Body of pancreas (tissue), 4 donors: ENCODE measurements around the gene FOXO1. TPM values are rescaled to one million over a fixed set of nuclear protein-coding genes. Genes with fewer than 3 reads are reported as not detected.

Source experiments
- ATAC-seq: fragments of 150-250 bp; one replicate; pipeline ENCODE4 v1.9.1; 2016
- DNase-seq, 4 donors: peaks; one replicate each; pipeline ENCODE4 v3.0.0-alpha.2; 2019
- H3K27ac ChIP-seq, 4 donors: fragments of 200-600 bp; sonication (generic); 1 replicate in 3 of 4; 2 replicates in 1 of 4; pipeline versions ENCODE4 v1.5.1 to v1.6.1; 2016 to 2019; ENCODE audit warnings: mild to moderate bottlenecking in 1 of 4, mixed read lengths in 1 of 4, moderate library complexity in 1 of 4
- H3K27me3 ChIP-seq, 2 donors: fragments of 200-600 bp; sonication (generic); one replicate each; pipeline ENCODE4 v1.6.0; 2016; ENCODE audit warnings: mild to moderate bottlenecking in 1 of 2
- H3K36me3 ChIP-seq, 2 donors: fragments of 200-600 bp; sonication (generic); replicated peaks in 1 of 2; 2 replicates each; pipeline ENCODE4 v1.5.1; 2016; ENCODE audit warnings: low read depth in 2 of 2; ENCODE audit not compliant: insufficient read depth in 1 of 2
- H3K4me1 ChIP-seq: fragments of 200-600 bp; sonication (generic); one replicate; pipeline ENCODE4 v1.6.0; 2016
- H3K4me3 ChIP-seq, 2 donors: fragments of 200-600 bp; sonication (generic); 1 replicate in 1 of 2; 2 replicates in 1 of 2; pipeline ENCODE4 v1.5.1; 2016 to 2019
- H3K9me3 ChIP-seq, 3 donors: fragments of 200-600 bp; sonication (generic); 1 replicate in 2 of 3; 2 replicates in 1 of 3; pipeline ENCODE4 v1.5.1; 2016
- CTCF ChIP-seq, 7 experiments: fragments of 450-650 bp in 4 of 7; fragments of 200-600 bp in 3 of 7; sonication (generic) in 3 of 7; IDR thresholded peaks; one replicate each; pipeline ENCODE4 v1.5.1; 2016 to 2019; ENCODE audit warnings: antibody characterized with exemption in 7 of 7
- POLR2A ChIP-seq, 3 donors: fragments of 450-650 bp; IDR thresholded peaks; one replicate each; pipeline ENCODE4 v1.6.1; 2016; ENCODE audit warnings: antibody characterized with exemption in 3 of 3, mild to moderate bottlenecking in 2 of 3
- WGBS, 2 donors: methylation state at CpG; one replicate each; pipeline ENCODE4 v1.1.5; 2017; 5-methylcytosine and 5-hydroxymethylcytosine counted together
- intact Hi-C: fragments of 100-400 bp; cut with DNase I; formaldehyde crosslinking; loops from one replicate; pipeline ENCODE4 v1.15.1; 2023
- total RNA-seq, 2 donors: library from RNA; depleted of rRNA; stranded (reverse); fragments of >200 nt; gene quantifications; one replicate each; pipeline ENCODE4 v1.1.0, GENCODE V29; 2016

Gene FOXO1
- total RNA-seq, 2 donors from 2014 or later: 24.1 to 51.1 TPM

GRCh38 chr13:40680659-40681323 is 14.3 kb upstream of the FOXO1 start:
- H3K27ac ChIP-seq: no peak overlapping the region
- ATAC-seq (no peak), DNase-seq (no peak)
- H3K27me3 ChIP-seq: no peaks in the 10 kb centered on the region
- TF ChIP-seq CTCF (IDR thresholded peaks at IDR 0.05): no peak
- no peak for TF ChIP-seq POLR2A (IDR thresholded peaks at IDR 0.05)
- peaks cover 6% of the 10 kb centered on the region for H3K4me1 ChIP-seq
- intact Hi-C loops: loop anchor here (10.0 kb wide), 2 partner anchors 606 to 736 kb away; no protein-coding TSS in a partner anchor
- no peak overlapping the region for H3K4me3 ChIP-seq
- no peaks in the 10 kb centered on the region for H3K9me3 ChIP-seq
- WGBS, 2 donors: 87% methylated on average over 7 of the region's 7 CpGs
- no peaks in the 10 kb centered on the region for H3K36me3 ChIP-seq

DNA sequence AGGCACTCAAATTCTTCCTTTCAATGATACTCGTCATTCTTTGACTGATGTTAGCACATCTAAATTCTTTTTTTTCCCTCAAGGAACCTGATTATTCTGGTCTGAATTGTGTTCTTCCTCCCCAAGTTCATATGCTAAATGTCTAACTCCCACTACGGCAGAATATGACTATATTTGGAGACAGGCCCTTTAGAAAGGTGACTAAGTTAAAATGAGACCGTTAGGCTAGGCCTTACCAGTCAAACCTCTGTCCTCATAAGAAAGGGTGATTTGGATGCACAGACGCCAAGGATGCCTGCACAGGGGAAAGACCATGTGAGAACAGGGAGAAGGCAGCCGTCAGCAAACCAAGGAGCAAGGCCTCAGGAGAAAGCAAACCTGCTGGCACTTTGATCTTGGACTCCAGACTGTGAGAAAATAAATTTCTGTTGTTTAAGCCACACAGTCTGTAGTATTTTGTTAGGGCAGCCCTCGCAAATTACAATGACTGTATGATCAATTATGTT is 13.1 kb upstream of the FOXO1 start:
- Histone ChIP-seq H3K27me3 (no peaks in the 10 kb centered on the region), H3K4me1 (peaks cover 6% of the 10 kb centered on the region), H3K27ac (no peak overlapping the region), H3K36me3 (no peaks in the 10 kb centered on the region), H3K4me3 (no peak overlapping the region), H3K9me3 (no peaks in the 10 kb centered on the region)
- DNase-seq (no peak), ATAC-seq (no peak)
- 93 to 95% methylated on average over 6 of the region's 6 CpGs for WGBS, 2 donors
- no peak for TF ChIP-seq POLR2A (IDR thresholded peaks at IDR 0.05)
- no peak for TF ChIP-seq CTCF (IDR thresholded peaks at IDR 0.05)
- intact Hi-C loops: no loop called here

GRCh38 chr13:40677064-40677463 is 10.6 kb upstream of the FOXO1 start:
- TF ChIP-seq POLR2A (IDR thresholded peaks at IDR 0.05): no peak
- no peak for TF ChIP-seq CTCF (IDR thresholded peaks at IDR 0.05)
- no peaks in the 10 kb centered on the region for H3K9me3 ChIP-seq
- WGBS, 2 donors: 35 to 39% methylated on average over 4 of the region's 4 CpGs
- ATAC-seq: no peak
- DNase-seq: no peak
- intact Hi-C loops: no loop called here
- no peaks in the 10 kb centered on the region for H3K36me3 ChIP-seq
- H3K27ac ChIP-seq: no peak overlapping the region
- H3K4me3 ChIP-seq: no peak overlapping the region
- peaks cover 13% of the 10 kb centered on the region for H3K4me1 ChIP-seq
- H3K27me3 ChIP-seq: no peaks in the 10 kb centered on the region

DNA sequence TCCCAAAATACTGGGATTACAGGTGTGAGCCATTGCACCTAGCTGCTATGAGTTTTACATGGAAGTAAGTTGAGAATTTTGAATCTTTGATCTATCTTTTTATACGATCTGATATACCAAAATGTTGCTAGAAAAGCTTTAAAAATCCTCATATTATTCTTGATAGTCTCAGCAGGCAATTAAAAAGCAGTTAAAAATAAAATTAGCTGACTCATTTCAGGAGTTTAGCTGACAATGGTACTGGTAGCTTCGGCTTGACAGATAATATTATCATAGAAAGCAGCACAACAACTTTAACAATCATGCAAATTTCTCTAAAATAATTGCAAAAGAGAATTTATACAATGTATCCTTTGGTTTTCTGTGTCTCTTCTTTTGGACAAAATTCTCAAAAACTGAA is 9.6 kb upstream of the FOXO1 start:
- Histone ChIP-seq H3K4me3 (no peak overlapping the region), H3K4me1 (peaks cover 13% of the 10 kb centered on the region), H3K36me3 (no peaks in the 10 kb centered on the region), H3K27me3 (no peaks in the 10 kb centered on the region), H3K9me3 (no peaks in the 10 kb centered on the region), H3K27ac (no peak overlapping the region)
- no peak for ATAC-seq
- 54 to 55% methylated on average over 2 of the region's 2 CpGs for WGBS, 2 donors
- no peak for DNase-seq
- intact Hi-C loops: no loop called here
- TF ChIP-seq CTCF (IDR thresholded peaks at IDR 0.05) (no peak), POLR2A (IDR thresholded peaks at IDR 0.05) (no peak)

GRCh38 chr13:40673414-40673813 is 7.0 kb upstream of the FOXO1 start:
- TF ChIP-seq POLR2A (IDR thresholded peaks at IDR 0.05) (no peak), CTCF (IDR thresholded peaks at IDR 0.05) (no peak)
- no peak overlapping the region for H3K27ac ChIP-seq
- H3K4me3 ChIP-seq: no peak overlapping the region
- no peaks in the 10 kb centered on the region for H3K27me3 ChIP-seq
- DNase-seq (no peak), ATAC-seq (no peak)
- H3K36me3 ChIP-seq: no peaks in the 10 kb centered on the region
- intact Hi-C loops: no loop called here
- H3K9me3 ChIP-seq: no peaks in the 10 kb centered on the region
- H3K4me1 ChIP-seq: peaks cover 14% of the 10 kb centered on the region
